Right renal pelvis (tissue), 4 donors: ENCODE measurements around the gene DEFB125. TPM values are rescaled to one million over a fixed set of nuclear protein-coding genes. Genes with fewer than 3 reads are reported as not detected.

Experiments
- DNase-seq, 4 donors: peaks; one replicate each; pipeline ENCODE4 v3.0.0-alpha.2; 2013; ENCODE audit warnings: low read depth in 4 of 4, low spot score in 3 of 4, missing footprints in 1 of 4
- polyA plus RNA-seq, 4 donors: library from polyadenylated mRNA; unstranded; fragments of 120-200 nt; gene quantifications; one replicate each; pipeline ENCODE4 v1.2.1, GENCODE V29; 2013; ENCODE audit not compliant: insufficient read length in 4 of 4

Gene DEFB125
- polyA plus RNA-seq, 4 donors, result not detected

- DNase-seq, result no peak
Observed at GRCh38 chr20:142290-142689, 54.8 kb downstream of the DEFB125 start, which contains the start of gene DEFB126. DEFB126 (plus strand) TSS chr20:142590; CDS start chr20:142629, 39 bp downstream.

GRCh38 chr20:145877-146276, 58.4 kb downstream of the DEFB125 start:
- no peak for DNase-seq

Other genes starting within 250 kb of the DEFB125 start
- not detected for gene DEFB126, start 54.9 kb downstream of the DEFB125 start, polyA plus RNA-seq
- not detected for gene DEFB127, start 69.8 kb downstream of the DEFB125 start, polyA plus RNA-seq
- gene DEFB128, start 102.0 kb downstream of the DEFB125 start, polyA plus RNA-seq, result not detected
- not detected for gene DEFB129, start 139.6 kb downstream of the DEFB125 start, polyA plus RNA-seq
- under 1 TPM in 2 of 4 donors, not detected in 2; 0.07 to 0.08 TPM for gene DEFB132, start 170.1 kb downstream of the DEFB125 start, polyA plus RNA-seq
- 10 to 100 TPM; 33.1 to 39.6 (median 34.9) TPM for gene C20orf96, start 203.1 kb downstream of the DEFB125 start, polyA plus RNA-seq
- 10 to 100 TPM; 49.6 to 57.3 (median 52.0) TPM for gene ZCCHC3, start 209.9 kb downstream of the DEFB125 start, polyA plus RNA-seq
- gene SOX12, start 237.9 kb downstream of the DEFB125 start, polyA plus RNA-seq, result 10 to 100 TPM; 30.7 to 37.2 (median 33.7) TPM